NCI-H187 treated with DMSO at 0.1 percent for 48 hours (cell line): ENCODE data around the gene ATP8B1.
"Not testable (repeated sequence)": the region's sequence is repeated elsewhere in the genome, so short reads cannot be mapped to it uniquely, and the experiment has no call there.

Experiments used
- DNase-seq: peaks from one replicate; lab custom pipeline; 2025; lab: John Stamatoyannopoulos, UW

Gene ATP8B1

DNA sequence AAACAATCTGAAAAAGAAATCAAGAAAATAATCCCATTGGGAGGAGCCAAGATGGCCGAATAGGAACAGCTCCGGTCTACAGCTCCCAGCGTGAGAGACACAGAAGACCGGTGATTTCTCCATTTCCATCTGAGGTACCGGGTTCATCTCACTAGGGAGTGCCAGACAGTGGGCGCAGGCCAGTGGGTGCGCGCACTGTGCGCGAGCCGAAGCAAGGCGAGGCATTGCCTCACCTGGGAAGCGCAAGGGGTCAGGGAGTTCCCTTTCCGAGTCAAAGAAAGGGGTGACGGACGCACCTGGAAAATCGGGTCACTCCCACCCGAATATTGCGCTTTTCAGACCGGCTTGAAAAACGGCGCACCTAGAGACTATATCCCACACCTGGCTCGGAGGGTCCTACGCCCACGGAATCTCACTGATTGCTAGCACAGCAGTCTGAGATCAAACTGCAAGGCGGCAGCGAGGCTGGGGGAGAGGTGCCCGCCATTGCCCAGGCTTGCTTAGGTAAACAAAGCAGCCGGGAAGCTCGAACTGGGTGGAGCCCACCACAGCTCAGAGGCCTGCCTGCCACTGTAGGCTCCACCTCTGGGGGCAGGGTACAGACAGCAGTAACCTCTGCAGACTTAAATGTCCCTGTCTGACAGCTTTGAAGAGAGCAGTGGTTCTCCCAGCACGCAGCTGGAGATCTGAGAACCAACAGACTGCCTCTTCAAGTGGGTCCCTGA is 83.7 kb downstream of the ATP8B1 start:
- not testable (repeated sequence) for DNase-seq

DNA sequence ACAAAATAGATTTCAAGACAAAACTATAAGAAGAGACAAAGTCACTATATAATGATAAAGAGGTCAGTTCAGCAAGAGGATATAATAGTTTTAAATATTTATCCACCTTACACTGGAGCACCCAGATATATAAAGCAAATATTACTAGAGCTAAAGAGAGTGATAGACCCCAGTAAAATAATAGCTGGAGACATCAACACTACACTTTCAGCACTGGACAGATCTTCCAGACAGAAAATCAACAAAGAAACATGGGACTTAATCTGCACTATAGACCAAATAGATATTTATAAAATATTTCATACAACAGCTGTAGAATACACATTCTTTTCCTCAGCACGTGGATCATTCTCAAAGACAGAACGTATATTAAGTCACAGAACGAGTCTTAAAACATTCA is 86.6 kb downstream of the ATP8B1 start:
- no peak for DNase-seq

DNA sequence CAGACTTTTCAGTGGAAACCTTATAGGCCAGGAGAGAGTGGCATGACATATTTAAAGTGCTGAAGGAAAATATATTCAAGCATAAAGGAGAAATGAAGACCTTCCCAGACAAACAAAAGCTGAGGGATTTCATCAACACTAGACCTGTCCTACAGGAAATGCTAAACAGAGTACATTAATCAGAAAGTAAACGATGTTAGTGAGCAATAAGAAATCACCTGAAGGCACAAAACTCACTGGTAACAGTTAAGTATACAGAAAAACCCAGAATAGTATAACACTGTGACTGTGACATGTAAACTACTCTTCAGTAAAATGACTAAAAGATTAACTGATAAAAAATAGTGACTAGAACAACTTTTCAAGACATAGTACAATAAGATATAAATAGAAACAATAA is 87.4 kb downstream of the ATP8B1 start:
- DNase-seq = no peak

DNA sequence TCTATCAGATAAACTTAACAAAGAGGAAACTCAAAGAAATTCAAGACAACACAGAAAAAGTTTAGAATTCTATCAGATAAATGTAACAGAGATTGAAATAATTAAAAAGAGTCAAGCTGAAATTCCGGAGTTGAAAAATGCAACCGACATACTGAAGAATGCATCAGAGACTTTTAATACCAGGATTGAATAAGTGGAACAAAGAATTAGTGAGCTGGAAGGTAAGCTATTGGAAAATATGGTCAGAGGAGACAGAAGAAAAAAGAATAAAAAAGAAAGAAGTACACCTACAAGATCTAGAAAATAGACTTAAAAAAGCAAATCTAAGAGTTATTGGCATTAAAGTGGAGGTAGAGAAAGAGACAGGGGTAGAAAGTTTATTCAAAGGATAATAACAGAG is 88.0 kb downstream of the ATP8B1 start:
- DNase-seq = no peak

DNA sequence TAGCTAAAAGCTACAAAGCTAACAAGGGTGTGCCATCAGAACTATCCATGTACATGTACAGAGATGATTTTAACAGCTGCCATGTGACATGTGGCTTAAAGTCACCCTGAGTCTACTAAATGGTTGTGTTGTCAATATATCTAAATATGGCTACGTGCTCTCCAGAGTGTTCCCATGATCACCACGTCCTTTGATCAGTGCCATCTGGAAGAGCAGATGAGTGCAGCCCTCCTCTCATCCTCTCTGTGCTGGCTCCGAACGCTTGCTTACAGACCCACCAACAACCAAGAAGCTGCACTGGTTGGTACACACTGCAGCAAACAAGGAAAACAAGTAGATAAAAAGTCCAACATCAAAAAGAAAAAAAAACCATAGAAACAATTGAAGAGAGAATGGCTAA is 92.9 kb downstream of the ATP8B1 start:
- DNase-seq = no peak

DNA sequence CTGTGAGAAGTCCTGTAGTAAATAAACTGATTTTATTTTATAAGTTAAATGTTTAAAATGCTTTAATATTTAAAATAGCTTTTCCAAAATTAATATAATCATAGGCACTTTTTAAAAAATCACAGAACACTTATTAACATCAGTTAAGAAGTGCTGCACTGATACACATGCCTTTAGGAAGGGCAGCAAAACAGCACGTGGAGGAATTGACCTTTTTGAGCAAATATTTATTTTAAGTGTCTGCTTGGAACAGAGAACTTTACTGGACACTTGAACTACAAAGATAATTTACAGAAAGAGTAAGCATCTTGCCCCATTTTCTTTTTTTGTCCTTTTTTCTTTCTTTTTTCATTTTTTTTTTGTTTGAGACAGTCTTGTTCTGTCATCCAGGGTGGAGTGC is 93.8 kb downstream of the ATP8B1 start:
- no peak for DNase-seq

DNA sequence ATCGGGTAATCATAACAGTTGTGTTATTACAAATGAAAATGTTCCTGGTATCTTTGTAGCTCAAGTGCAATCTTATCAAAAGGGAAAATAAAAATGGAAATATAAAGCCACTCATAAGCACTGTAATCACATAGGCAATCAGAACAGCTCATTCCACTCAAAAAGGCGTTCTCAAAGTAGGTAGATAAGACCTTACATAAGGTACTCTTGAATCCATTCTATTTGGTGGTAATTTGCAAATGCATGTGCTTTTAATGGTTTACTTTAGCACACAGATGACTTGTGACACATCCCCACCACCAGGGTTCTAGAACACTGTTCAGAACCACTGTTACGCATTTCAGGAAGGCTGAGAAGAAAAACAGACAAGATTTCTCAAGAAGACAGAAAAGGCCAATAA is 94.8 kb downstream of the ATP8B1 start:
- no peak for DNase-seq

DNA sequence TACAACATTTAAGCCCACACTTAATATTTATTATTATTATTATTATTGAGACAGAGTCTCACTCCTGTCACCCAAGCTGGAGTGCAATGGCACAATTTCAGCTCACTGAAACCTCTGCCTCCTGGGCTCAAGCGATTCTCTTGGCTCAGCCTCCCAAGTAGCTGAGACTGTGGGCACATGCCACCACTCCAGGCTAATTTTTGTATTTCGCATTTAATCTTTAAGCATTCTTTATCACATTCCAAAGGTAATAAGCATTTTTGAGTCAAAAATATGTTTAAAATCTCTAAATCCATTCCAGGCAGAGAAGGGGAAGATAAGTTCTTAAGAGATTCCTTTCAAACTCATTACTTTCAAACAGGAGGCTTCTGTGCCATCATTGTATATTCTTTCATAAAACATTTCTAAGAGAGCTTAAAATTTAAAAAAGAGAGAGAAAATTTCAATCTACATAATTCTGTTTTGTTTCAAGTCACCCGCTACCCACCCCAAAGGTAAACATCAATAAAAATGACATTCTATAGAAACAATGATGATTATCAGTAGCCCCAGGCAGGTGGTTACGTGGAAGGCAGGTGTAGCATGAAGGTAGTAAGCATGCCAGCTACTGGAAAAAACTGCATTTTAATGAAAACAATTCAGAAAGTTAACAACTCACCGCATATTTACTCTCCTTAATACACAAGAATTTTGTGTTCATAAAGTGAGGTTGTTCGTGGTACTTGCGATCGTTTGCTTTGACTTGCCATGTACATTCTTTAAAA is 97.1 kb downstream of the ATP8B1 start:
- no peak for DNase-seq

DNA sequence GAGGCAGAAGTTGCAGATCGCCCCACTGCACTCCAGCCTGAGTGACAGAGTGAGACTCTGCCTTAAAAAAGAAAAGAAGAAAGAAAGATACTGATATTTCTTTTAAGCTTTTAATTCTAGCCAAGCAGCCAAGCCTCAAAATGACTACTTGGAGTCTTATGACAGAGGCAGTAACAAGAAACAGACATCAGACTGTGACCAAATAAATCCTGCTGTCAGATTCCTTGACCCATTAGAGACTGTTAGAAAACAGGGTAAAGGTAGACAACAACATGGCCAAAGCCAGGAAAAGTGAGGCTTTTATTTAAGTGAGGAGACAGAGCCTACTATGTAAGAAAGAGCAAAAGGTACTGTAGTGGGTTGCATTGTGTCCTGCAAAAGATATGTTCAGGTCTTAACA is 98.1 kb downstream of the ATP8B1 start:
- no peak for DNase-seq

DNA sequence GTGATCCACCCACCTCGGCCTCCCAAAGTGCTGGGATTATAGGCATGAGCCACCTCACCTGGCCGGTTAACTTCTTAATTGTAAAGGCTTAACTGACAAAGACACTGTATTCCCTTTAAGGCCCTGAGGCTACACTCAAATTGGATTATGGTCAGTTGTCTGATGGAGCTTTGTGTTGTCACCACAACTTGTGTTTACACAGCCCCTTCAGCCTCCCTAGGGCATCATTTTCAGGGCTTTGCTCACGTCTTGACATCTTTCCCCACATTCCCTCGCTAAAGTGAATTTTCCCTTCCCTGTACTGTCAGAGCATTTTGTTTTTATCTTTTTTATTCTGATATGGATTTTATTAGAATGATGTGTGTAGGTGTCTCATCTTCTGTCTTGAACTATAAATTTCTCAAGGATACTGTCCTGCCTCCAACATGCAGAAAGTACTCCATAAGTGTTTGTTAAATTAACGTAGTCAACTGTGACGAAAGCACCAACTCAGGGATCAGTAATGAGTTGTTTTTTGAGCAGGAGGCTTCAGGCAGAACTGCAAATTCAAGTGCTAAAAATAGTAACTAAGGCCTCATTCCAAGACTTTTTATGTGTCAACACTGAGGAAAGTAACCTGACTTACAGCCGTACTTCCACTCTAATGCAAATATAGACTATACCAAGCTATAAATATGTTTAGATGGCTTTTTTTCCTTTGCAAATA is 104.4 kb downstream of the ATP8B1 start:
- DNase-seq = peak; percentile 38

DNA sequence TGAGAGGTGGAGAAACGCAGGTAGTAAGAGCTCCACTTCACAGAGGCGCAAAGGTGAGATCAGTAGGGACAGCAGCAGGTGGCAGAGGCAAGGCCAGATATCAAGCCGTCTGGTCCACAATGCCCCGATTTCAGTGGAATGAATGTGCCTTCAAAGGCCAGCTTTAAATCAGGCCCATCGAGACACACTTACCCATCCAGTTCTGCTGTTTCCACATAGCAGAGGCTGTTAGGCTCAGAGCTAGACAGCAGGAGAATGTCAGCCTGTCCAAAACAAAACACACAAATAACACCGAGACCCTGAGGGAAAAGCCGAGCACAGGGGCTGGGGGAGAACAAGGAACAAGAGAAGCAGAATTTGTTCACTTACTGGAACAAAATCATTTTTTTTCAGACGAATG is 105.7 kb downstream of the ATP8B1 start:
- DNase-seq = no peak

DNA sequence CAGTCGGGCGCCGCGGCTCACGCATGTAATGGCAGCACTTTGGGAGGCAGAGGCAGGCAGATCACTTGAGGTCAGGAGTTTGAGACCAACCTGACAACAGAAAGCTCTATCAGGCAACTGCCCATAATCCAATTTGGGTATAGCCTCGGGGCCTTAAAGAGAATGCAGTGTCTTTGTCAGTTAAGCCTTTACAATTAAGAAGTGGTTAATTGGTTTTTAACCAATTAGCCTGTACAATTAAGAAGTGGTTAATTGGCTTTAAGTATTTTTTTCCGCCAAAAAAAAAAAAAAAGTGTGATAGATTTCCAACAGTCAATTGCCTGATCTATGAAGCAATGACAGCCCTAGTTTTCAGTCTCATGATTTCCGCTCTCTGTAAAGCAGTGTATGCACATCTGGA is 106.8 kb downstream of the ATP8B1 start:
- no peak for DNase-seq

DNA sequence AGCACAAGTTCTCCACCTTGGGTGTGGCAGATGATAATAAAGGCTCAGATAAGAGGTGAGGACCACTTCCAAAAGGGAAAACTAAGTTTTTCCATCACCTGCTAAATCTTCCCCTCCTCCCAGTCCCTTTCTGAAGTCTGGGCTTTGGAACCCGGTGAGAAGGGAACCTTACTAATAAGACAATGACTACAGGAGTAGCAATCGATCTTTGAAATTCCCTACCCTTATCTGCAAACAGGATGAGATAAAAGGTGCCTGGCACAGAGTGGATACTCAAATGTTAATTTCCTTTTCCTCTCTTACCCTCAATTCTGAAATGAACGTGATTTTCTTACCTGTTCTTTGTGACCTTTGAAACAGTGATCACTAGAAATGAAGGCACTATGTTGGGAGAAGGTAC is 111.8 kb downstream of the ATP8B1 start:
- DNase-seq = no peak

DNA sequence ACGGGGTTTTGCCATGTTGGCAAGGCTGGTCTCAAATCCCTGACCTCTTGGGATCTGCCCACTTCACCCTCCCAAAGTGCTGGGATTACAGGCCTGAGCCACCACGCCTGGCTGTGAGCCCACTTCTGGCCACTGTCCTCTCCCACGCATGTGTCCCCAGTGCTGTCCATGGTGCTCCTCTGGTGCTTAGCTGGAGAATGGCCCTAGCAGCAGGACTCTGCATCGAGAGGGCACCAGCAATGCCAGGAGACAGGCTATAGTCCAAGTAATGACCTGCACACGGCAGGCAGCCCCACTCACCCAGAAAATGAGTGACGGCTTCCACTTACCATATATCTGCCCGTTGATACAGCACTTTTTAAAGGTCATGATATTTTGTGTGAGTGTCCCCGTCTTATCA is 115.1 kb downstream of the ATP8B1 start:
- no peak for DNase-seq

DNA sequence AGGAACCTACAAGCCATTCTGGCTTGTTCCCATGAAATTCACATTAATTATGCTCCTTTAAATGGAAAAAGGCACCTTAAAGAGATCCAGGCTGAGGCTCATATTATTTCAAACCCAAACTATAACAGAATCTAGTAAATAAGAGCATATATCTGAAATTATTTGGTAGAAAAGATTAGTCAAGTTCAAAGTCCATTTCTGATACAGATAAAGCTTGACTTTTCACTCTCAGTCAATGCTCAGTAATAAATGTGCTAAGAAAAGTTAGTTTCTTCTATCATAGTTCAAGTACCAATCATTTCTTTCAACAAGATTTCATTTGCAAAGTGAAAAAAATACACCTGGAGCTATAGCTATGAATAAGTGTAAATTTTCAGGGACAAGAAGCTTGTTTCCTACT is 119.6 kb downstream of the ATP8B1 start:
- DNase-seq = no peak

DNA sequence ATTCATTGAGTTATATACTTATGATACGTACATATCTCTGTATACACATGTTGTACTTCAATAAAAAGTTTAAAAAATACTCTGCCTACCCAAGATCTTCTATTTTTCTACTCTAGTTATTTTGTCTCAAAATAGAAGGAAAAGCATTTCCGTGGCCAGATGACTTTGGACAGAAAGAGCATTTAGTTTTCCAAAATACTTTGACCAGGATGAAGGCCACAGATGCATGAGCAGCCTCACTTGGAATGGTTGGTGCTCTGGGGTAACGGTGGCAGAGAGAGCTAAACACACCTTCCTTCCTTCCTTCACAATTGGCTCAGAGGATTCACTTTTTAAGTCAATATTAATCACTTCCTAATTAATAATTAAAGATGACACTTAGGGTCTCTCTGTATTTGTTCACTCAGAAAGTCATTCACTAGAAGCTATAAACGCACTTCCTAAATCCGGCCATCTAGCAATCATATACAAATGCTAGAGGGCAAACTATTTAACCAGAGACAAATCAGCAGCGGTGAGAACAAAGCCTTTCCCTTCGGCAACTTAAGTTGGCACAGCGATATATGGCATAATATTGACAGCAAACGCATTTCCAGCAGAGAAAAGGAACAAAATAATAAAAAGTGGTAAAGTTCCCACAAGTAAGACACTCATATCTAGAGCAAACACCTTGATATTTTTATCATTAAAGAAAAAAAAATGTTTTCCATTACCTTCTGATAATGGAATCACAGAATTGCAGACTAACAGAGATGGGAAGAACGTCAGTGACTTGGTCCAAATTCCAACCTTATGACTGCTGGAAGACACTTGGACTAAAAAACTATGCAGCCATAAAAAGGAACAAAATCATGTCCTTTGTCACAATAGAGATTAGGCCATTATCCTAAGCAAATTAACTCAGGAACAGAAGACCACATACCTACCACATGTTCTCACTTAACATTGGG is 125.6 kb downstream of the ATP8B1 start:
- DNase-seq = no peak

DNA sequence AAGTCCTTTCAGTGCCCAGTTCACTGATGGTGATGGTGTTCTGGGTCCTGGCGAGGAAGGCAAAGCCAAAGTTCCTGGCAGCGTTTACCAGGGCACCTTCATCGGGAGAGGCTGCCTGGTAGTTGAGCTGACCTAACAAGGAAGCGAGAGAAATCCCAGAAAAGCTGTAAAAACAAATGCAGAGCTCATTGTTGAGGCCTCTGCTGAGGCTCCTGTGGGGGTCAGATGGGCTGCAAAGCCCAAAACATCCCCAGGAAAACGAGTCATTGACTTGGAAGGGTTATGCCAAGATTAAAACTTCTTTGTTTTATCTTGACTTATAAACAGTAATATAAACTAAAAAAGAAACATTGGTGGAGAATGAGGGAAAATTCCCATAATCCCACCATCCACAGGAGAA is 128.2 kb downstream of the ATP8B1 start:
- no peak for DNase-seq

DNA sequence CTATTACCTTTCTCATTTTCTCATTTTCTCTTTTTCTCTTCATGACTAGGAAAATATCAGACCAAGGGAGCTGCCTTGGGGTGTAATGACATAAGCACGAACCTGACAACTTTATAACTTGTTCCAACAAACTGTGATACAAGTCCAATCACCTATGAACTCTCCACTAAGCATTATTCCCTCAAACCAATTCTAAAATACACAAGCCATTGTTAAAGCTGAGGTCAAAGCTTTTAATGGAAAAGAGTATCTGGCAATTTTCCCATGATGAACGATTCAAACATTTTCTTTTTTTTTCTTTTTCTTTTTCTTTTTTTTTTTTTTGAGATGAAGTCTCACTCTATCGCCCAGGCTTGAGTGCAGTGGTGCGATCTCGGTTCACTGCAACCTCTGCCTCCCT is 133.1 kb downstream of the ATP8B1 start:
- no peak for DNase-seq

DNA sequence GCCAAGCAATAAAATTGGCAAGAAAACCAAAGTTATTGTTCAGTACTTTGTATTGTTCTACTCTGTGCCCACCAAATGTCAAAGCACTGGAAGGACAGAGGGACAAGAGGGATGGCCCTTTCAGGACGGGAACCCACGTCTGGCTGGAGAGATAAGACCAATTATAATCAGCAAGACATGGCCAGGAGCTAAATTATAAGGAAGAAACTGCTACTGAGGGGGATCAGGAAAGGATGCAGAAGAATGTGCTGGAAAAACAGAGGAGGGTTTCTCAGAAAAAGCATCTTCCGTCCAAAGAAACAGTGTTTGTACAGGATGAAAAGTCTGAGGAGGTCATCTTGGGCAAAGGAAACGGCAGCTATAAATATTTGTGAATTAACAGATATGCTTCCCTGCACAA is 135.1 kb downstream of the ATP8B1 start:
- no peak for DNase-seq

DNA sequence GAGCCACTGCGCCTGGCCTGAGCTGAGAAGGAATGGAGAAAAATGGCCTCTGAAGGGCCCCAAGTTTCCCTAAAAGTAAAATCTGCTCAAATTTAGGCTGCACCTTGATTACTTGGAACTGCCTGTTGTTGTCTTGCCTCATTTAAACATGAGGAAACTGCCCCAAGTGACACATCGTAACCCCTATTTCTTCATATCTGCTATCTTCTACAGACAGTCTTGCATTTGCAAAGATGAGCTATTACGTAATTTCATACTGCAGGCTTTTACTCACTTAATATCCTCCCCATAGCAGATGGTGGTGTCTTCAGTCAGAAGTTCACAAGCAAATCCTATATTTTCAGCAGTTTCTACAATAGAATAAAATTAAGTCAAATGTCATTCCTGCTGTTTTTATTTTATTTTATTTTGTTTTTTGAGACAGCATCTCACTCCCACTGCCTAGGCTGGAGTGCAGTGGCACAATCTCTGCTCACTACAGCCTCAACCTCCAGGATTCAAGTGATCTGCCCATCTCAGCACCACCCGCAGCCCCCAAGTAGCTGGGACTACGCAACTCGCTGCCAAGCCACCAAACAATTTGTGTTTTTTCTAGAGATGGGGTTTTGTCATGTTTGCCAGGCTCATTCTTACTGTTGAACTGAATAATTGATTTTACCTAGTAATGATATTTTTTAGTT is 136.2 kb downstream of the ATP8B1 start:
- no peak for DNase-seq

DNA sequence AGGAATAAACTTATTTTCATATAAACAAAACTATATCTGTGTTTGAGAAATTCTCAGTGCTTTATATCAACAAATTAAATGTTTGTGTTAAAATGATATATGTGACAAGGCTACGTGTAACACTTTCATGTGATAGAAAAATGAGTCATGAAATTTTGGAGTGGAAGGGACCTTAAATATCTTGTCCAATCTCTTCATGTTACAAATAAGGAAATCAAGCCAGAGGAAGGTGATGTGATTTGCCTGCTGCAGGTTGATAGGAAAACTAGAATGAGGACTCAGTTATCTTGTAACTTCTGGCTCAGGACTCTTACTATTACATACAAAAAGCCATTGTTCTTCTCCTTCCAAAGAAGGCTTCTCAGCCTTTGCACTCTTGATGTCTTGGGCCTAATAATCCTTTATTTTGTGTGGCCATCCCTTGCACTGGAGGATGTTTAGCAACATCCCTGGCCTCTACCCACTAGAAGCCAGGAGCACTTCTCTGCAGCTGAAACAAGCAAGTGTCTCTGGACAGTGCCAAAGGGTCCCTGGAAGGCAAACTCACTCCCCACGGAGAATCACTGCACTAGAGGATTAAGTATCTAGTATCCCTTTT is 138.4 kb downstream of the ATP8B1 start:
- no peak for DNase-seq
